MM.1S (cell line): ENCODE results near the gene COL12A1.

ENCODE experiments used
- DNase-seq: peaks from one replicate; pipeline ENCODE4 v3.0.0-alpha.2; 2015
- H2AFZ ChIP-seq: fragments of 300-600 bp; sonication (generic); 2 replicates; pipeline ENCODE4 v1.6.0; 2016; ENCODE audit warnings: antibody characterized with exemption, low read length
- H3F3A ChIP-seq: fragments of 300-600 bp; sonication (generic); 2 replicates; pipeline ENCODE4 v1.6.1; 2016; ENCODE audit warnings: mild to moderate bottlenecking, antibody characterized with exemption, low read length, moderate library complexity, mixed read lengths; ENCODE audit not compliant: insufficient read depth
- H3K27ac ChIP-seq: fragments of 300-600 bp; sonication (generic); 2 replicates; pipeline ENCODE4 v1.5.1; 2016; ENCODE audit warnings: mild to moderate bottlenecking, low read length
- H3K27me3 ChIP-seq: fragments of 300-600 bp; sonication (generic); replicated peaks from 2 replicates; pipeline ENCODE4 v1.6.0; 2016; ENCODE audit warnings: low read length; ENCODE audit not compliant: insufficient read depth
- H3K36me3 ChIP-seq: fragments of 300-600 bp; sonication (generic); replicated peaks from 2 replicates; pipeline ENCODE4 v1.6.1; 2016; ENCODE audit warnings: mild to moderate bottlenecking, low read length, mixed read lengths; ENCODE audit not compliant: insufficient read depth
- H3K4me1 ChIP-seq: fragments of 300-600 bp; sonication (generic); 2 replicates; pipeline ENCODE4 v1.6.1; 2016; ENCODE audit warnings: low read length, mixed read lengths
- H3K4me2 ChIP-seq: fragments of 300-600 bp; sonication (generic); 2 replicates; pipeline ENCODE4 v1.6.0; 2016; ENCODE audit warnings: low read depth, low read length
- H3K4me3 ChIP-seq: fragments of 300-600 bp; sonication (generic); 2 replicates; pipeline ENCODE4 v1.5.1; 2016; ENCODE audit warnings: low read length, mixed read lengths
- H3K79me2 ChIP-seq: fragments of 300-600 bp; sonication (generic); 2 replicates; pipeline ENCODE4 v1.6.1; 2016; ENCODE audit warnings: mixed run types, low read length, mixed read lengths
- H3K9ac ChIP-seq: fragments of 300-600 bp; sonication (generic); 2 replicates; pipeline ENCODE4 v1.6.1; 2016; ENCODE audit warnings: low read length, mixed read lengths
- H3K9me2 ChIP-seq: fragments of 300-600 bp; sonication (generic); replicated peaks from 2 replicates; pipeline ENCODE4 v1.6.1; 2016; ENCODE audit warnings: mild to moderate bottlenecking, low read length, mixed read lengths; ENCODE audit not compliant: insufficient read depth
- H3K9me3 ChIP-seq: fragments of 300-600 bp; sonication (generic); replicated peaks from 2 replicates; pipeline ENCODE4 v1.6.1; 2016; ENCODE audit warnings: mild to moderate bottlenecking, low read length, mixed read lengths; ENCODE audit not compliant: insufficient read depth
- H4K20me1 ChIP-seq: fragments of 300-600 bp; sonication (generic); 2 replicates; pipeline ENCODE4 v1.6.1; 2016; ENCODE audit warnings: mild to moderate bottlenecking, low read length, moderate library complexity, mixed read lengths; ENCODE audit not compliant: insufficient read depth
- CTCF ChIP-seq: fragments of 300-600 bp; sonication (generic); IDR thresholded peaks from 2 replicates; pipeline ENCODE4 v1.5.1; 2016; ENCODE audit warnings: antibody characterized with exemption, low read length, mixed read lengths
- EZH2 ChIP-seq: fragments of 300-600 bp; sonication (generic); optimal IDR thresholded peaks from 2 replicates; pipeline ENCODE3; 2017; ENCODE audit warnings: low read depth, mild to moderate bottlenecking, antibody characterized with exemption, low read length, mixed read lengths
- EZH2phosphoT487 ChIP-seq: fragments of 300-600 bp; sonication (generic); IDR thresholded peaks from 2 replicates; pipeline ENCODE4 v1.6.1; 2018; ENCODE audit warnings: antibody characterized with exemption, low read length

The COL12A1 gene

GRCh38 chr6:75106426-75106825 is 99.4 kb downstream of the COL12A1 start:
- H4K20me1 ChIP-seq, result no peaks in the 10 kb centered on the region
- no peak overlapping the region for H3K27ac ChIP-seq
- H2AFZ ChIP-seq, result no peak overlapping the region
- no peaks in the 10 kb centered on the region for H3F3A ChIP-seq
- no peaks in the 10 kb centered on the region for H3K36me3 ChIP-seq
- no peaks in the 10 kb centered on the region for H3K9me2 ChIP-seq
- no peak overlapping the region for H3K4me3 ChIP-seq
- H3K27me3 ChIP-seq, result no peaks in the 10 kb centered on the region
- TF ChIP-seq CTCF, result no peak
- no peak for TF ChIP-seq EZH2phosphoT487
- TF ChIP-seq EZH2, result no peak
- H3K9ac ChIP-seq, result no peak overlapping the region
- H3K79me2 ChIP-seq, result no peaks in the 10 kb centered on the region
- H3K9me3 ChIP-seq, result no peaks in the 10 kb centered on the region
- no peaks in the 10 kb centered on the region for H3K4me1 ChIP-seq
- no peak for DNase-seq
- no peak overlapping the region for H3K4me2 ChIP-seq

- H3K27ac ChIP-seq, result no peak overlapping the region
- H3K4me3 ChIP-seq, result no peak overlapping the region
- no peaks in the 10 kb centered on the region for H3K27me3 ChIP-seq
- no peak overlapping the region for H2AFZ ChIP-seq
- no peaks in the 10 kb centered on the region for H3K9me3 ChIP-seq
- no peak for DNase-seq
- no peaks in the 10 kb centered on the region for H3K36me3 ChIP-seq
- no peaks in the 10 kb centered on the region for H3K79me2 ChIP-seq
- no peak overlapping the region for H3K4me2 ChIP-seq
- H3K9me2 ChIP-seq, result no peaks in the 10 kb centered on the region
- no peak for TF ChIP-seq EZH2phosphoT487
- no peak for TF ChIP-seq CTCF
- no peak for TF ChIP-seq EZH2
- no peaks in the 10 kb centered on the region for H4K20me1 ChIP-seq
- no peaks in the 10 kb centered on the region for H3F3A ChIP-seq
- H3K9ac ChIP-seq, result no peak overlapping the region
- H3K4me1 ChIP-seq, result no peaks in the 10 kb centered on the region
Measured at GRCh38 chr6:75103431-75103830, 102.4 kb downstream of the COL12A1 start.

GRCh38 chr6:75102301-75102700 is 103.6 kb downstream of the COL12A1 start:
- no peak overlapping the region for H2AFZ ChIP-seq
- H3K4me3 ChIP-seq, result no peak overlapping the region
- no peaks in the 10 kb centered on the region for H3K36me3 ChIP-seq
- no peaks in the 10 kb centered on the region for H3K79me2 ChIP-seq
- no peaks in the 10 kb centered on the region for H3K4me1 ChIP-seq
- no peak for DNase-seq
- no peak overlapping the region for H3K27ac ChIP-seq
- no peak overlapping the region for H3K9ac ChIP-seq
- no peaks in the 10 kb centered on the region for H3F3A ChIP-seq
- no peaks in the 10 kb centered on the region for H3K9me3 ChIP-seq
- no peaks in the 10 kb centered on the region for H4K20me1 ChIP-seq
- H3K9me2 ChIP-seq, result no peaks in the 10 kb centered on the region
- no peaks in the 10 kb centered on the region for H3K27me3 ChIP-seq
- no peak for TF ChIP-seq EZH2
- TF ChIP-seq CTCF, result no peak
- no peak for TF ChIP-seq EZH2phosphoT487
- H3K4me2 ChIP-seq, result no peak overlapping the region
